MM.1S (cell line): ENCODE data around the gene MED20.

Source experiments
- DNase-seq: peaks from one replicate; pipeline ENCODE4 v3.0.0-alpha.2; 2015
- H2AFZ ChIP-seq: fragments of 300-600 bp; sonication (generic); 2 replicates; pipeline ENCODE4 v1.6.0; 2016; ENCODE audit warnings: antibody characterized with exemption, low read length
- H3F3A ChIP-seq: fragments of 300-600 bp; sonication (generic); 2 replicates; pipeline ENCODE4 v1.6.1; 2016; ENCODE audit warnings: mild to moderate bottlenecking, antibody characterized with exemption, low read length, moderate library complexity, mixed read lengths; ENCODE audit not compliant: insufficient read depth
- H3K27ac ChIP-seq: fragments of 300-600 bp; sonication (generic); 2 replicates; pipeline ENCODE4 v1.5.1; 2016; ENCODE audit warnings: mild to moderate bottlenecking, low read length
- H3K27me3 ChIP-seq: fragments of 300-600 bp; sonication (generic); replicated peaks from 2 replicates; pipeline ENCODE4 v1.6.0; 2016; ENCODE audit warnings: low read length; ENCODE audit not compliant: insufficient read depth
- H3K36me3 ChIP-seq: fragments of 300-600 bp; sonication (generic); replicated peaks from 2 replicates; pipeline ENCODE4 v1.6.1; 2016; ENCODE audit warnings: mild to moderate bottlenecking, low read length, mixed read lengths; ENCODE audit not compliant: insufficient read depth
- H3K4me1 ChIP-seq: fragments of 300-600 bp; sonication (generic); 2 replicates; pipeline ENCODE4 v1.6.1; 2016; ENCODE audit warnings: low read length, mixed read lengths
- H3K4me2 ChIP-seq: fragments of 300-600 bp; sonication (generic); 2 replicates; pipeline ENCODE4 v1.6.0; 2016; ENCODE audit warnings: low read depth, low read length
- H3K4me3 ChIP-seq: fragments of 300-600 bp; sonication (generic); 2 replicates; pipeline ENCODE4 v1.5.1; 2016; ENCODE audit warnings: low read length, mixed read lengths
- H3K79me2 ChIP-seq: fragments of 300-600 bp; sonication (generic); 2 replicates; pipeline ENCODE4 v1.6.1; 2016; ENCODE audit warnings: mixed run types, low read length, mixed read lengths
- H3K9ac ChIP-seq: fragments of 300-600 bp; sonication (generic); 2 replicates; pipeline ENCODE4 v1.6.1; 2016; ENCODE audit warnings: low read length, mixed read lengths
- H3K9me2 ChIP-seq: fragments of 300-600 bp; sonication (generic); replicated peaks from 2 replicates; pipeline ENCODE4 v1.6.1; 2016; ENCODE audit warnings: mild to moderate bottlenecking, low read length, mixed read lengths; ENCODE audit not compliant: insufficient read depth
- H3K9me3 ChIP-seq: fragments of 300-600 bp; sonication (generic); replicated peaks from 2 replicates; pipeline ENCODE4 v1.6.1; 2016; ENCODE audit warnings: mild to moderate bottlenecking, low read length, mixed read lengths; ENCODE audit not compliant: insufficient read depth
- H4K20me1 ChIP-seq: fragments of 300-600 bp; sonication (generic); 2 replicates; pipeline ENCODE4 v1.6.1; 2016; ENCODE audit warnings: mild to moderate bottlenecking, low read length, moderate library complexity, mixed read lengths; ENCODE audit not compliant: insufficient read depth
- EZH2 ChIP-seq: fragments of 300-600 bp; sonication (generic); optimal IDR thresholded peaks from 2 replicates; pipeline ENCODE3; 2017; ENCODE audit warnings: low read depth, mild to moderate bottlenecking, antibody characterized with exemption, low read length, mixed read lengths
- EZH2phosphoT487 ChIP-seq: fragments of 300-600 bp; sonication (generic); IDR thresholded peaks from 2 replicates; pipeline ENCODE4 v1.6.1; 2018; ENCODE audit warnings: antibody characterized with exemption, low read length
- TF ChIP-seq, protein P1 (sequence below): fragments of 300-600 bp; sonication (generic); IDR thresholded peaks from 2 replicates; pipeline ENCODE4 v1.5.1; 2016; ENCODE audit warnings: antibody characterized with exemption, low read length, mixed read lengths

The MED20 gene

DNA sequence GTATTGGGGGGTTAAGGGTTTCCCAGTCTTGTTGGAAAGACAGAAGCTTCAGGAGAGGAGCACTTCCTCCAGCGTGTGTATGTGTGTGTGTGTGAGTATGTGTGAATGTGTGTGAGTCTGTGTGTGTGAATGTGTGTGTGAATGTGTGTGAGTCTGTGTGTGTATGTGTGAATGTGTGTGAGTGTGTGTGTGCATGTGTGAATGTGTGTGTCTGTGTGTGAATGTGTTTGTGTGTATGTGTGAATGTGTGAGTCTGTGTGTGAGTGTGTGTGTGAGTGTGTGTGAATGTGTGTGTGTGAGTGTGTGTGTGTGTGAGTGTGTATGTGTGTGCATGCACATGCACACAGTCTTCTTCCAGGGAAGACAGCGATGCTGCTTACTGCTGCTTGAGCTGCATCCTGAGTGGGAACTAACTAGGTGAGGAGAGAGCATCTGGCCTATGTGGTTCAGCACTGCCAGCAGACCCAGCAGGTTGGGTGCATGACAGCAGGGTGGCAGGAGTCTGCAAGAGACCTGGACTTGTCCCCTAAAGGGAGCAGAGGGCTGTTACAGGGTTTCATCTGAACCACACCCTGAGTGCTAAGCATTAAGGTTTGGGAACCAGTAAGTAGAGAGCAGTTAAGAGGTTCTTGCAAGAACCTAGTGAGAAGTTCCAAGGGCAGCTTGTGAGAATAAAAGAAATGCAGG lies 43.4 kb upstream of the MED20 start:
- no peaks in the 10 kb centered on the region for H3K9me3 ChIP-seq
- no peaks in the 10 kb centered on the region for H3K79me2 ChIP-seq
- H3K4me3 ChIP-seq, result no peak overlapping the region
- no peak overlapping the region for H3K27ac ChIP-seq
- H3K4me1 ChIP-seq, result no peaks in the 10 kb centered on the region
- H3K4me2 ChIP-seq, result no peak overlapping the region
- TF ChIP-seq EZH2 (no peak), EZH2phosphoT487 (no peak)
- TF ChIP-seq, protein P1, sequence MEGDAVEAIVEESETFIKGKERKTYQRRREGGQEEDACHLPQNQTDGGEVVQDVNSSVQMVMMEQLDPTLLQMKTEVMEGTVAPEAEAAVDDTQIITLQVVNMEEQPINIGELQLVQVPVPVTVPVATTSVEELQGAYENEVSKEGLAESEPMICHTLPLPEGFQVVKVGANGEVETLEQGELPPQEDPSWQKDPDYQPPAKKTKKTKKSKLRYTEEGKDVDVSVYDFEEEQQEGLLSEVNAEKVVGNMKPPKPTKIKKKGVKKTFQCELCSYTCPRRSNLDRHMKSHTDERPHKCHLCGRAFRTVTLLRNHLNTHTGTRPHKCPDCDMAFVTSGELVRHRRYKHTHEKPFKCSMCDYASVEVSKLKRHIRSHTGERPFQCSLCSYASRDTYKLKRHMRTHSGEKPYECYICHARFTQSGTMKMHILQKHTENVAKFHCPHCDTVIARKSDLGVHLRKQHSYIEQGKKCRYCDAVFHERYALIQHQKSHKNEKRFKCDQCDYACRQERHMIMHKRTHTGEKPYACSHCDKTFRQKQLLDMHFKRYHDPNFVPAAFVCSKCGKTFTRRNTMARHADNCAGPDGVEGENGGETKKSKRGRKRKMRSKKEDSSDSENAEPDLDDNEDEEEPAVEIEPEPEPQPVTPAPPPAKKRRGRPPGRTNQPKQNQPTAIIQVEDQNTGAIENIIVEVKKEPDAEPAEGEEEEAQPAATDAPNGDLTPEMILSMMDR, result no peak
- no peak overlapping the region for H2AFZ ChIP-seq
- H3K27me3 ChIP-seq, result no peaks in the 10 kb centered on the region
- no peaks in the 10 kb centered on the region for H4K20me1 ChIP-seq
- no peaks in the 10 kb centered on the region for H3K9me2 ChIP-seq
- no peaks in the 10 kb centered on the region for H3K36me3 ChIP-seq
- no peaks in the 10 kb centered on the region for H3F3A ChIP-seq
- DNase-seq, result no peak
- no peak overlapping the region for H3K9ac ChIP-seq

DNA sequence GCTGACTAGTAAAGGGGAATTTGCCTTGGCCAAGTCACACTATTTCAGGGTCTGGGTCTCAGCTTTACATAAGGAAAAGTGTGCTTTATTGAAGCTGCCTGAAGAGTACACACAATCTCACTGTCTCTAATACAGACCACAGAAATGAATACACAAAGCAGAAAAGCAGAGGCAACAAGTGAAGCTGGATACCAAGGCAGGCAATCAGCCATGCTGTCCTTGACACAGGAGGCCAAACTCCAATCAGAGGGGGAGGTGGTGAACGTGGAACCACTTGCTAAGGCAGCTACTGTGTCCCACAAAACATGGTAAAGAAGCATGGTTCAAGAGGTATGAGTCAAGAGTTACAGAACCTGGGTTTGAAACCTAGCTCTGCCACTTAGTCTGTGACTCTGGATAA lies 42.4 kb upstream of the MED20 start:
- TF ChIP-seq EZH2phosphoT487 (no peak), EZH2 (no peak)
- TF ChIP-seq, protein P1, result no peak
- H3K79me2 ChIP-seq, result no peaks in the 10 kb centered on the region
- no peaks in the 10 kb centered on the region for H3F3A ChIP-seq
- no peak overlapping the region for H3K4me3 ChIP-seq
- H3K27me3 ChIP-seq, result no peaks in the 10 kb centered on the region
- H3K4me2 ChIP-seq, result no peak overlapping the region
- H3K4me1 ChIP-seq, result no peaks in the 10 kb centered on the region
- H3K36me3 ChIP-seq, result no peaks in the 10 kb centered on the region
- no peaks in the 10 kb centered on the region for H3K9me3 ChIP-seq
- no peak for DNase-seq
- H2AFZ ChIP-seq, result no peak overlapping the region
- H3K27ac ChIP-seq, result no peak overlapping the region
- H3K9me2 ChIP-seq, result no peaks in the 10 kb centered on the region
- no peaks in the 10 kb centered on the region for H4K20me1 ChIP-seq
- no peak overlapping the region for H3K9ac ChIP-seq

DNA sequence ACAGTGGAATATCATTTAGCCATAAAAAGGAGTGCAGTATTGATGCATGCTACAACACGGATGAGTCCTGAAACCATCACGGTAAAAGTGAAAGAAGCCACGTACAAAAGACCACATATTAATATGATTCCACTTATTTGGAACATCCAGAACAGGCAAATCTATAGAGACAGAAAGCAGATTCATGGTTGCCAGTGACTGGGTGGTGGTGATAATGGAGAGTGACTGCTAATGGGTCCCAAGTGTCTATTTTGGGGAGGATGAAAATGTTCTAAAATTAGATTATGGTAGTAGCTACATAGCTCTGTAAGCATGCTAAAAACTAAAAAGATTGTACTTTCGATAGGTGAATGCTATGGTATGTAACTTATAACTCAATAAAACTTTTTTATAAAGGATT lies 39.1 kb upstream of the MED20 start:
- Histone ChIP-seq H3K79me2 (no peaks in the 10 kb centered on the region), H3K36me3 (no peaks in the 10 kb centered on the region), H3K9ac (no peak overlapping the region), H3K27me3 (no peaks in the 10 kb centered on the region), H3K4me2 (no peak overlapping the region), H4K20me1 (no peaks in the 10 kb centered on the region), H3K4me1 (no peaks in the 10 kb centered on the region), H3F3A (no peaks in the 10 kb centered on the region), H3K27ac (no peak overlapping the region), H3K9me3 (no peaks in the 10 kb centered on the region), H3K9me2 (no peaks in the 10 kb centered on the region), H2AFZ (no peak overlapping the region), H3K4me3 (no peak overlapping the region)
- DNase-seq, result no peak
- TF ChIP-seq EZH2phosphoT487 (no peak), EZH2 (no peak)
- TF ChIP-seq, protein P1, result no peak
